Cerebellar cortex (tissue), 1 donor: ENCODE data around the gene PIRT.

Experiments
- DNase-seq: peaks from one replicate; pipeline ENCODE4 v3.0.0-alpha.2; 2015; ENCODE audit warnings: low spot score

PIRT gene

GRCh38 chr17:10821054-10821453 lies 16.8 kb downstream of the PIRT start:
- no peak for DNase-seq

- DNase-seq, result no peak
These were observed 22.6 kb downstream of the PIRT start for GRCh38 chr17:10815319-10815718.

- no peak for DNase-seq
These were observed 23.8 kb downstream of the PIRT start for GRCh38 chr17:10814075-10814474.

- DNase-seq, result no peak
These were observed 25.2 kb downstream of the PIRT start for GRCh38 chr17:10812674-10813073.

GRCh38 chr17:10809605-10810004 lies 28.3 kb downstream of the PIRT start:
- DNase-seq, result no peak

GRCh38 chr17:10807704-10808128 lies 30.2 kb downstream of the PIRT start:
- DNase-seq, result no peak

- DNase-seq, result no peak
These were observed 31.2 kb downstream of the PIRT start for GRCh38 chr17:10806545-10807262.

- DNase-seq, result no peak
These were observed 32.0 kb downstream of the PIRT start for GRCh38 chr17:10805911-10806310.

GRCh38 chr17:10804546-10804945 lies 33.3 kb downstream of the PIRT start:
- DNase-seq, result no peak

- DNase-seq, result no peak
These were observed 33.9 kb downstream of the PIRT start, which contains the start of gene TMEM238L for GRCh38 chr17:10803830-10804475. Gene TMEM238L (minus strand): TSS chr17:10804099. CDS start chr17:10803963, 136 bp downstream.

- DNase-seq, result no peak
These were observed 34.5 kb downstream of the PIRT start for GRCh38 chr17:10803350-10803749.

- no peak for DNase-seq
These were observed 35.2 kb downstream of the PIRT start for GRCh38 chr17:10802496-10803284.

GRCh38 chr17:10799407-10799806 lies 38.5 kb downstream of the PIRT start:
- no peak for DNase-seq

GRCh38 chr17:10798910-10799309 lies 39.0 kb downstream of the PIRT start:
- DNase-seq, result no peak

- DNase-seq, result no peak
These were observed 39.5 kb downstream of the PIRT start for GRCh38 chr17:10798332-10798749.

- DNase-seq, result no peak
These were observed 40.2 kb downstream of the PIRT start for GRCh38 chr17:10797476-10798328.

- no peak for DNase-seq
These were observed 44.1 kb downstream of the PIRT start for GRCh38 chr17:10793816-10794215.

- DNase-seq, result no peak
These were observed 44.6 kb downstream of the PIRT start for GRCh38 chr17:10793256-10793655.

- DNase-seq, result no peak
These were observed 45.7 kb downstream of the PIRT start for GRCh38 chr17:10792151-10792550.

- DNase-seq, result peak; percentile 3
These were observed 47.1 kb downstream of the PIRT start for GRCh38 chr17:10790491-10791401.
